Heart left ventricle (tissue), 16 donors: ENCODE measurements around the gene B3GLCT. TPM values are rescaled to one million over a fixed set of nuclear protein-coding genes. Genes with fewer than 3 reads are reported as not detected.

Experiments used
- ATAC-seq, 4 donors: fragments of 200-7000 bp; cut with Tn5 transposase; one replicate each; pipeline ENCODE4 v1.9.1; 2020 to 2022; ENCODE audit warnings: moderate library complexity in 4 of 4, mild to moderate bottlenecking in 3 of 4, moderate number of reproducible peaks in 1 of 4
- DNase-seq, 5 donors: peaks; one replicate each; pipeline ENCODE4 v3.0.0-alpha.2; 2020
- H3K27ac ChIP-seq, 12 donors: fragments of 200-600 bp; sonication (generic) in 4 of 12; one replicate each; pipeline versions ENCODE4 v1.5.0 to v1.8.0; 2016 to 2022; ENCODE audit warnings: mild to moderate bottlenecking in 2 of 12
- H3K27me3 ChIP-seq, 9 donors: fragments of 200-600 bp; sonication (generic) in 2 of 9; one replicate each; pipeline versions ENCODE4 v1.5.1 to v1.8.0; 2016 to 2022; ENCODE audit warnings: mild to moderate bottlenecking in 3 of 9
- H3K36me3 ChIP-seq, 9 donors: fragments of 200-600 bp; sonication (generic) in 2 of 9; one replicate each; pipeline versions ENCODE4 v1.5.0 to v1.8.0; 2018 to 2022; ENCODE audit warnings: mild to moderate bottlenecking in 2 of 9
- H3K4me1 ChIP-seq, 12 donors: fragments of 200-600 bp; sonication (generic) in 4 of 12; one replicate each; pipeline versions ENCODE4 v1.5.0 to v1.8.0; 2016 to 2022; ENCODE audit warnings: mild to moderate bottlenecking in 3 of 12
- H3K4me3 ChIP-seq, 12 donors: fragments of 200-600 bp; sonication (generic) in 4 of 12; one replicate each; pipeline versions ENCODE4 v1.5.0 to v1.8.0; 2017 to 2022; ENCODE audit warnings: mild to moderate bottlenecking in 9 of 12, moderate library complexity in 4 of 12
- H3K9me3 ChIP-seq, 12 donors: fragments of 200-600 bp; sonication (generic) in 4 of 12; one replicate each; pipeline versions ENCODE4 v1.5.0 to v1.8.0; 2016 to 2022; ENCODE audit warnings: mild to moderate bottlenecking in 1 of 12
- POLR2A ChIP-seq, 2 donors: fragments of 450-650 bp; IDR thresholded peaks; one replicate each; pipeline ENCODE4 v1.6.1; 2017; ENCODE audit warnings: antibody characterized with exemption in 2 of 2, mild to moderate bottlenecking in 2 of 2, moderate library complexity in 2 of 2
- WGBS, 4 donors: extraction: QIAGEN DNeasy Blood & Tissue Kit in 2 of 4; methylation state at CpG; one replicate each; pipeline versions ENCODE4 v1.1.5 to v1.1.7; 2013 to 2018; 5-methylcytosine and 5-hydroxymethylcytosine counted together
- intact Hi-C, 10 donors: fragments of 100-400 bp; cut with DNase I; formaldehyde crosslinking; loops; one replicate each; pipeline versions ENCODE4 v1.11.1 to v1.14.2; 2022
- polyA plus RNA-seq, 2 donors: library from polyadenylated mRNA; stranded (reverse); fragments of 200-250 nt; gene quantifications; one replicate each; pipeline ENCODE4 v1.2.3, GENCODE V29; 2013
- total RNA-seq, 9 donors: library from RNA; depleted of rRNA in 2 of 9; stranded (reverse); fragments of >200 nt in 2 of 9; fragmentation: NEBNext Ultra II Directional in 3 of 9; extraction: Animal tissue kit (Norgen Biotek cat#: 25700) in 3 of 9; gene quantifications; one replicate each; pipeline versions ENCODE4 v1.1.0 to v1.2.4, GENCODE V29; 2016 to 2023
- TF ChIP-seq, protein P1 (sequence below), 12 donors: fragments of 200-600 bp; sonication (generic) in 4 of 12; IDR thresholded peaks; one replicate each; pipeline versions ENCODE4 v1.5.0 to v1.8.0; 2018 to 2022; ENCODE audit warnings: antibody characterized with exemption in 12 of 12, mild to moderate bottlenecking in 5 of 12
- donor health status: ischemic (EF 13 %, LVEDD 7.1; RV severe dilation, severe dysfunction).
- donor health status: healthy with polysubstance abuse.
- donor health status: DM: no; HTN: yes; CAD: no.
- donor health status: DM: no; HTN: no; CAD: no.
- donor health status: ischemic (EF 25% LVEDD 6.9; RV normal size, moderate dysfunction).
- donor health status: ischemic (EF 25% LVEDD 5.7; RV mildly dilated, moderate dysfunction).
- donor health status: healthy.
- donor health status: DM: yes; HTN: yes; CAD: no.
- donor health status: ischemic (EF 35%, LVEDD 5.7; RV mildly dilated, moderate dysfunction).
- donor health status: nonischemic (EF 11% LVEDD 7.7; RV severe dilation, severe dysfunction).
- donor health status: DM: yes; HTN: yes; CAD: no.
- donor health status: PGD.
- donor health status: ischemic (EF 29% LVEDD 5.4; RV normal size, mild dysfunction).
- donor health status: nonischemic (EF 23%, LVEDD 6.1; RV moderate dilation, normal function).

The B3GLCT gene
- total and polyA plus RNA-seq, 11 donors, result 5.5 to 27.2 (median 20.3) TPM

DNA sequence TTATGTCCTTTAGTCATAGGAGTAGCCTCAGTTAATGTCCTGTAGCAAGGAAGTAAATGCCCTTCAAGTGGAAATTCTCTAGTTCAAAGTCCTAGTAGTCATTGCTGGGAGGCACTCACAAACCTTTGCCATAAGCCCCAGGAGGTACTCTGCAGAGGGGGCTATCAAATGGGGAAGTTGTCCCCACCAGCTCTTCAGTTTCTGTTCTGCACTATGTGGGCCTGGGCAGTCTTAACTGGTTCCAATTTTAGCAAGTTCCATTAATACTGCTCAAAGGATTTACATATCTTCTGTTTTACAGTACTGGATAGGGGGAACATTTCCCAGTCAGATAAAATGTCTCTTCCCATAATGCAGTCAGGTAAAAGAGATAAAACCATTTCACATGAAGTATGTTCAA is 101.3 kb downstream of the B3GLCT start:
- Histone ChIP-seq H3K4me1 (no peaks in the 10 kb centered on the region), H3K27ac (no peak overlapping the region), H3K4me3 (no peak overlapping the region), H3K36me3 (peaks cover 0 to 58% (median 6%) of the 10 kb centered on the region in 9 donors), H3K9me3 (no peaks in the 10 kb centered on the region), H3K27me3 (no peaks in the 10 kb centered on the region)
- intact Hi-C loops, result no loop called here
- TF ChIP-seq, protein P1, sequence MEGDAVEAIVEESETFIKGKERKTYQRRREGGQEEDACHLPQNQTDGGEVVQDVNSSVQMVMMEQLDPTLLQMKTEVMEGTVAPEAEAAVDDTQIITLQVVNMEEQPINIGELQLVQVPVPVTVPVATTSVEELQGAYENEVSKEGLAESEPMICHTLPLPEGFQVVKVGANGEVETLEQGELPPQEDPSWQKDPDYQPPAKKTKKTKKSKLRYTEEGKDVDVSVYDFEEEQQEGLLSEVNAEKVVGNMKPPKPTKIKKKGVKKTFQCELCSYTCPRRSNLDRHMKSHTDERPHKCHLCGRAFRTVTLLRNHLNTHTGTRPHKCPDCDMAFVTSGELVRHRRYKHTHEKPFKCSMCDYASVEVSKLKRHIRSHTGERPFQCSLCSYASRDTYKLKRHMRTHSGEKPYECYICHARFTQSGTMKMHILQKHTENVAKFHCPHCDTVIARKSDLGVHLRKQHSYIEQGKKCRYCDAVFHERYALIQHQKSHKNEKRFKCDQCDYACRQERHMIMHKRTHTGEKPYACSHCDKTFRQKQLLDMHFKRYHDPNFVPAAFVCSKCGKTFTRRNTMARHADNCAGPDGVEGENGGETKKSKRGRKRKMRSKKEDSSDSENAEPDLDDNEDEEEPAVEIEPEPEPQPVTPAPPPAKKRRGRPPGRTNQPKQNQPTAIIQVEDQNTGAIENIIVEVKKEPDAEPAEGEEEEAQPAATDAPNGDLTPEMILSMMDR (IDR thresholded peaks at IDR 0.05), result no peak
- no peak for TF ChIP-seq POLR2A (IDR thresholded peaks at IDR 0.05)
- no peak for DNase-seq
- ATAC-seq, result no peak

DNA sequence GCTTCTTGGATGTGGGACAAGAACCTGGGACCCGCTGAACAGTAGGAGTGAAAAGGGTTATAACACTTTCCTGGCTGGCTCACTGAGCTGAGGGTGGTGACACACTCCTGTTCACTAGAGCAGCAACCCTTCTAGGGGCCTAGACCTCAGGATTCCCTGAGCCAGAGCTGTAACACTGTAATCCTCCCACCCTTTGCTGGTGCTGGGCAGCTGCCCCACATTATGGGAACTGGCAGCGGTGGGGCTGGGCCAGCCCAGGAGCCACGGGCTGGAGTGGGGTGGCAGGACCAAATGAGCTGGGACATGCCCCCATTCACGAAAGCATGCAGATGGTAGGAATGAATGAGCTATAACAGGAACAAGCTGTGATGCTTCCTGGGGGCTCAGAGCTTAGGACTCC is 110.6 kb downstream of the B3GLCT start:
- H3K36me3 ChIP-seq, result peaks cover 0 to 17% (median 0%) of the 10 kb centered on the region in 9 donors
- ATAC-seq, result peak; percentile 36 to 64 (median 54)
- peak in 1 of 5 donors; percentile 22 for DNase-seq
- peak overlapping the region in 8 of 12 donors; percentile 35 to 83 (median 71) for H3K27ac ChIP-seq
- no peak for TF ChIP-seq POLR2A (IDR thresholded peaks at IDR 0.05)
- TF ChIP-seq, protein P1 (IDR thresholded peaks at IDR 0.05), result no peak
- H3K27me3 ChIP-seq, result no peaks in the 10 kb centered on the region
- WGBS, 4 donors, result 67 to 90% (median 77%) methylated on average over 2 to 4 of the region's 4 CpGs
- H3K4me3 ChIP-seq, result no peak overlapping the region
- H3K4me1 ChIP-seq, result peaks cover 0 to 17% (median 0%) of the 10 kb centered on the region in 12 donors
- H3K9me3 ChIP-seq, result peaks cover 0 to 55% (median 17%) of the 10 kb centered on the region in 12 donors
- intact Hi-C loops, result loop anchor here in 1 of 10 donors (5.0 kb wide), 1 partner anchor 43 kb away; no protein-coding TSS in a partner anchor

DNA sequence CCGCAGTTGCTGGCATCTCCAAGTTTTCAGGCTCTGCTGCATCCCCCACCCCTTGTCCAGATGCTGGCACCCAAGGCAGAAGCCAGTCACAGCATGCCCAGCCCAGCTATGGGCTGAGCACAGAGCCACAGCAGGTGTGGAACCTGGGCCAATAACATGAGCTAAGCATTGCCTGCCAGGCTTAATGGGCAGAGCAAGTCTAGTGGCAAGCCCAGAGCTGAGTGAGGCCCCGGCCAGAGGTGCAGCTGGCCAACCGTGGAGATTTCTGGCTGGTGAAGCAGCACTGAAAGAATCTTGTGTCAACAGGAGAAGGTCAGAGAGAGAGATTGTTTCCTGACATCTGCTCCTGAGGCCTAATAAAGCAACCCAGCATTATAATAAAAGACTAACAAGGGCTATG is 111.0 kb downstream of the B3GLCT start:
- WGBS, 4 donors, result 17 to 49% (median 38%) methylated on average over 2 to 3 of the region's 3 CpGs
- intact Hi-C loops, result loop anchor here in 1 of 10 donors (5.0 kb wide), 1 partner anchor 43 kb away; no protein-coding TSS in a partner anchor
- DNase-seq, result peak; percentile 44 to 79 (median 67)

DNA sequence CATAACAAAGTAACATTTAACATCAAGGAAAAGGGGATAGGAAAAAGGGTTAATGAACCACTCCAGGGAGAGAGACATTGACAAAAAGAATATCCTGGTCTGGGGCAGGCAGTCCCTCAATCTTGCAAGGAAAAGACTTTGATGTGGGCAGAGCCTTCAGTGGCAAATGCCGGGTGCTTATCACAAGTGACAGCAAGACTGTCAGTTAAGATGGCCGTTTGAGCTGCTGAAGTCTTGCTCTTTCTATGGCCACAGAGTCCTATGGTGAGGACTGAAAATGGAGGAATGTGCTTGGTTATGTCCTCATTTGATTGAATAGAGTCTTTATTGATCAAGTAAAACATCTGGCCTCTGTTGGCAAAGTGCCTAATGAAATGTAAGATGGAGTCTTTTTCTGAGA is 112.1 kb downstream of the B3GLCT start:
- Histone ChIP-seq H3K4me3 (no peak overlapping the region), H3K27me3 (no peaks in the 10 kb centered on the region), H3K9me3 (peaks cover 0 to 62% (median 21%) of the 10 kb centered on the region in 12 donors), H3K27ac (peak overlapping the region in 6 of 12 donors; percentile 68 to 83 (median 73)), H3K4me1 (peaks cover 0 to 17% (median 0%) of the 10 kb centered on the region in 12 donors), H3K36me3 (peaks cover 0 to 23% (median 0%) of the 10 kb centered on the region in 9 donors)
- ATAC-seq (no peak), DNase-seq (no peak)
- WGBS, 4 donors, result 40 to 59% (median 55%) methylated on average over 2 of the region's 2 CpGs
- intact Hi-C loops, result loop anchor here in 1 of 10 donors (5.0 kb wide), 1 partner anchor 45 kb away; no protein-coding TSS in a partner anchor
- TF ChIP-seq, protein P1 (IDR thresholded peaks at IDR 0.05), result no peak
- TF ChIP-seq POLR2A (IDR thresholded peaks at IDR 0.05), result no peak

More for the DNA sequence above, 111.0 kb downstream of the B3GLCT start:
- H3K36me3 ChIP-seq, result peaks cover 0 to 20% (median 0%) of the 10 kb centered on the region in 9 donors
- H3K27me3 ChIP-seq, result no peaks in the 10 kb centered on the region
- peaks cover 0 to 17% (median 0%) of the 10 kb centered on the region in 12 donors for H3K4me1 ChIP-seq
- H3K27ac ChIP-seq, result peak overlapping the region in 8 of 12 donors; percentile 35 to 83 (median 72)
- ATAC-seq, result peak; percentile 96 to 98 (median 97)
- no peak overlapping the region for H3K4me3 ChIP-seq
- TF ChIP-seq POLR2A (IDR thresholded peaks at IDR 0.05), result no peak
- TF ChIP-seq, protein P1 (IDR thresholded peaks at IDR 0.05), result no peak
- H3K9me3 ChIP-seq, result peaks cover 0 to 58% (median 20%) of the 10 kb centered on the region in 12 donors
